Trophoblast cell (in vitro differentiated cells and primary cell): ENCODE data around the gene ODF2.
A peak's percentile ranks its signal among the peaks of the same experiment; 100 is the strongest.

ENCODE experiments used
- DNase-seq, 2 donors: peaks; one replicate each; pipeline ENCODE4 v3.0.0-alpha.2; 2016
- H2AFZ ChIP-seq: 2 replicates; pipeline ENCODE4 v1.6.1; 2013; ENCODE audit warnings: low read length, moderate library complexity, mild to moderate bottlenecking; ENCODE audit not compliant: insufficient read depth, poor library complexity
- H2AK5ac ChIP-seq: 2 replicates; pipeline ENCODE4 v1.6.1; 2013; ENCODE audit warnings: mild to moderate bottlenecking, low read length
- H2BK120ac ChIP-seq: 2 replicates; pipeline ENCODE4 v1.6.1; 2013; ENCODE audit warnings: low read length, mild to moderate bottlenecking, moderate library complexity; ENCODE audit not compliant: insufficient read depth, poor library complexity
- H2BK12ac ChIP-seq: 2 replicates; pipeline ENCODE4 v1.6.1; 2013; ENCODE audit warnings: mild to moderate bottlenecking, low read length, moderate library complexity
- H2BK5ac ChIP-seq: 2 replicates; pipeline ENCODE4 v1.6.1; 2013; ENCODE audit warnings: low read length, low read depth, moderate library complexity, mild to moderate bottlenecking; ENCODE audit not compliant: poor library complexity
- H3K14ac ChIP-seq: 2 replicates; pipeline ENCODE4 v1.6.1; 2013; ENCODE audit warnings: mild to moderate bottlenecking, low read length
- H3K18ac ChIP-seq: 2 replicates; pipeline ENCODE4 v1.6.1; 2013; ENCODE audit warnings: mild to moderate bottlenecking, low read length
- H3K23ac ChIP-seq: 2 replicates; pipeline ENCODE4 v1.6.1; 2013; ENCODE audit warnings: low read length
- H3K27ac ChIP-seq: 2 replicates; pipeline ENCODE4 v1.5.1; 2013; ENCODE audit warnings: low read depth, mild to moderate bottlenecking, inconsistent platforms, low read length, moderate library complexity
- H3K27me3 ChIP-seq: 2 replicates; pipeline ENCODE4 v1.6.1; 2013; ENCODE audit warnings: inconsistent platforms, mild to moderate bottlenecking, low read length, moderate library complexity; ENCODE audit not compliant: insufficient read depth
- H3K36me3 ChIP-seq, 2 experiments: 1 replicate in 1 of 2; 2 replicates in 1 of 2; pipeline ENCODE4 v1.6.1; 2013; ENCODE audit warnings: low read length in 2 of 2, mild to moderate bottlenecking in 2 of 2, moderate library complexity in 1 of 2; ENCODE audit not compliant: insufficient read depth in 2 of 2, control insufficient read depth in 1 of 2
- H3K4ac ChIP-seq: 2 replicates; pipeline ENCODE4 v1.6.1; 2013; ENCODE audit warnings: low read depth, mild to moderate bottlenecking, low read length, moderate library complexity
- H3K4me1 ChIP-seq, 2 experiments: 1 replicate in 1 of 2; 2 replicates in 1 of 2; pipeline ENCODE4 v1.6.1; 2013; ENCODE audit warnings: low read length in 2 of 2, mild to moderate bottlenecking in 2 of 2, moderate library complexity in 1 of 2; ENCODE audit not compliant: insufficient read depth in 2 of 2, control insufficient read depth in 1 of 2
- H3K4me2 ChIP-seq: 2 replicates; pipeline ENCODE4 v1.6.1; 2013; ENCODE audit warnings: inconsistent platforms, mild to moderate bottlenecking, low read length, moderate library complexity
- H3K4me3 ChIP-seq: 2 replicates; pipeline ENCODE4 v1.5.1; 2013; ENCODE audit warnings: mild to moderate bottlenecking, low read depth, low read length, inconsistent platforms
- H3K79me1 ChIP-seq: one replicate; pipeline ENCODE4 v1.6.1; 2013; ENCODE audit warnings: low read length
- H3K79me2 ChIP-seq: 2 replicates; pipeline ENCODE4 v1.6.1; 2013; ENCODE audit warnings: low read length, mild to moderate bottlenecking; ENCODE audit not compliant: control insufficient read depth, insufficient read depth, poor library complexity
- H3K9ac ChIP-seq: 2 replicates; pipeline ENCODE4 v1.6.1; 2013; ENCODE audit warnings: mild to moderate bottlenecking, low read length
- H3K9me3 ChIP-seq: 2 replicates; pipeline ENCODE4 v1.6.1; 2013; ENCODE audit warnings: low read depth, mild to moderate bottlenecking, control low read depth, inconsistent platforms, low read length; ENCODE audit not compliant: insufficient read depth
- H4K12ac ChIP-seq: 2 replicates; pipeline ENCODE4 v1.6.1; 2013; ENCODE audit warnings: low read depth, mild to moderate bottlenecking, low read length, moderate library complexity
- H4K8ac ChIP-seq: 2 replicates; pipeline ENCODE4 v1.6.1; 2013; ENCODE audit warnings: low read depth, mild to moderate bottlenecking, low read length, moderate library complexity
- H4K91ac ChIP-seq: one replicate; pipeline ENCODE4 v1.6.1; 2013; ENCODE audit warnings: low read depth, mild to moderate bottlenecking, low read length, moderate library complexity
- WGBS: extraction: QIAGEN DNeasy Blood & Tissue Kit; methylation state at CpG from one replicate; pipeline ENCODE4 v1.1.7; 2013; ENCODE audit warnings: missing lambda C conversion rate; ENCODE audit not compliant: insufficient read length, insufficient coverage; ENCODE audit errors: extremely low coverage; 5-methylcytosine and 5-hydroxymethylcytosine counted together

Gene ODF2

GRCh38 chr9:128523199-128523925 is 67.6 kb downstream of the ODF2 start:
- no peaks in the 10 kb centered on the region for H3K27me3 ChIP-seq
- H3K36me3 ChIP-seq = peaks cover 27 to 29% of the 10 kb centered on the region in 2 experiments
- H3K4me1 ChIP-seq = no peaks in the 10 kb centered on the region
- H3K18ac ChIP-seq = no peak overlapping the region
- no peak overlapping the region for H3K23ac ChIP-seq
- DNase-seq = no peak
- H4K12ac ChIP-seq = no peak overlapping the region
- no peak overlapping the region for H3K27ac ChIP-seq
- no peak overlapping the region for H3K4me2 ChIP-seq
- no peak overlapping the region for H2BK120ac ChIP-seq
- no peak overlapping the region for H2AK5ac ChIP-seq
- H2BK12ac ChIP-seq = no peak overlapping the region
- H3K79me2 ChIP-seq = no peaks in the 10 kb centered on the region
- no peaks in the 10 kb centered on the region for H3K9me3 ChIP-seq
- no peak overlapping the region for H2BK5ac ChIP-seq
- no peak overlapping the region for H3K14ac ChIP-seq
- H4K91ac ChIP-seq = no peak overlapping the region
- H3K9ac ChIP-seq = peak overlapping the region; percentile 31
- no peak overlapping the region for H2AFZ ChIP-seq
- no peaks in the 10 kb centered on the region for H3K79me1 ChIP-seq
- H3K4me3 ChIP-seq = no peak overlapping the region
- whole genome bisulfite sequencing = no CpG with 5 or more reads among the region's 13 CpGs
- H4K8ac ChIP-seq = no peak overlapping the region
- no peak overlapping the region for H3K4ac ChIP-seq

GRCh38 chr9:128526720-128527119 is 70.9 kb downstream of the ODF2 start:
- Histone ChIP-seq H4K91ac (no peak overlapping the region), H3K9ac (no peak overlapping the region), H3K27ac (no peak overlapping the region), H3K4me1 (no peaks in the 10 kb centered on the region), H3K79me1 (no peaks in the 10 kb centered on the region), H4K12ac (no peak overlapping the region), H3K23ac (no peak overlapping the region), H3K4ac (no peak overlapping the region), H3K27me3 (no peaks in the 10 kb centered on the region), H3K18ac (no peak overlapping the region), H3K4me3 (no peak overlapping the region), H3K4me2 (no peak overlapping the region), H3K79me2 (no peaks in the 10 kb centered on the region), H3K14ac (no peak overlapping the region), H2BK12ac (no peak overlapping the region), H4K8ac (no peak overlapping the region), H2AFZ (no peak overlapping the region), H2BK120ac (no peak overlapping the region), H2BK5ac (peak overlapping the region; percentile 33), H3K9me3 (no peaks in the 10 kb centered on the region), H2AK5ac (no peak overlapping the region), H3K36me3 (peaks cover 29 to 33% of the 10 kb centered on the region in 2 experiments)
- WGBS = no CpG with 5 or more reads among the region's 2 CpGs
- no peak for DNase-seq

- Histone ChIP-seq H3K4me3 (no peak overlapping the region), H3K4me1 (no peaks in the 10 kb centered on the region), H2AK5ac (no peak overlapping the region), H2BK12ac (no peak overlapping the region), H3K18ac (no peak overlapping the region), H4K12ac (no peak overlapping the region), H3K79me2 (no peaks in the 10 kb centered on the region), H2BK5ac (no peak overlapping the region), H4K91ac (no peak overlapping the region), H3K9me3 (no peaks in the 10 kb centered on the region), H3K36me3 (peaks cover 35% of the 10 kb centered on the region in 2 experiments), H3K79me1 (no peaks in the 10 kb centered on the region), H4K8ac (no peak overlapping the region), H3K14ac (no peak overlapping the region), H3K4me2 (no peak overlapping the region), H2BK120ac (no peak overlapping the region), H2AFZ (no peak overlapping the region), H3K4ac (no peak overlapping the region), H3K27me3 (no peaks in the 10 kb centered on the region), H3K27ac (no peak overlapping the region), H3K23ac (no peak overlapping the region), H3K9ac (no peak overlapping the region)
- WGBS = no CpG with 5 or more reads among the region's 15 CpGs
- no peak for DNase-seq
Measured at GRCh38 chr9:128528445-128529160, 72.8 kb downstream of the ODF2 start.

- H3K14ac ChIP-seq = no peak overlapping the region
- H2AFZ ChIP-seq = no peak overlapping the region
- no peak overlapping the region for H3K23ac ChIP-seq
- H3K36me3 ChIP-seq = peaks cover 37 to 38% of the 10 kb centered on the region in 2 experiments
- no peak overlapping the region for H2BK120ac ChIP-seq
- H3K79me1 ChIP-seq = no peaks in the 10 kb centered on the region
- H3K27ac ChIP-seq = no peak overlapping the region
- H3K18ac ChIP-seq = no peak overlapping the region
- H2AK5ac ChIP-seq = no peak overlapping the region
- H4K91ac ChIP-seq = no peak overlapping the region
- no peak overlapping the region for H3K4me3 ChIP-seq
- H2BK5ac ChIP-seq = no peak overlapping the region
- no peaks in the 10 kb centered on the region for H3K9me3 ChIP-seq
- H3K79me2 ChIP-seq = no peaks in the 10 kb centered on the region
- H3K4me1 ChIP-seq = no peaks in the 10 kb centered on the region
- H4K8ac ChIP-seq = no peak overlapping the region
- H2BK12ac ChIP-seq = no peak overlapping the region
- no peaks in the 10 kb centered on the region for H3K27me3 ChIP-seq
- no CpG with 5 or more reads among the region's 4 CpGs for WGBS
- H3K4ac ChIP-seq = no peak overlapping the region
- DNase-seq = no peak
- H3K9ac ChIP-seq = no peak overlapping the region
- H3K4me2 ChIP-seq = no peak overlapping the region
- no peak overlapping the region for H4K12ac ChIP-seq
Measured at GRCh38 chr9:128529191-128529590, 73.4 kb downstream of the ODF2 start.
